B cell (primary cell): ENCODE results near the gene CHD5. TPM values are rescaled to one million over a fixed set of nuclear protein-coding genes. Genes with fewer than 3 reads are reported as not detected.

ENCODE experiments used
- ATAC-seq: fragments of 200-7000 bp; cut with Tn5 transposase; one replicate; pipeline ENCODE4 v1.10.0; 2021; ENCODE audit warnings: low read depth, mild to moderate bottlenecking, moderate number of reproducible peaks, moderate library complexity
- CTCF ChIA-PET: fragments of 350-600 bp; sonication (Branson Sonifier 250); formaldehyde crosslinking; loops from one replicate; lab custom pipeline; 2021; ENCODE audit warnings: antibody characterized with exemption, inconsistent platforms; lab: Charles Lee
- POLR2A ChIA-PET: fragments of 350-600 bp; sonication (Branson Sonifier 250); formaldehyde crosslinking; loops from one replicate; lab custom pipeline; 2021; ENCODE audit warnings: antibody characterized with exemption; lab: Charles Lee
- DNase-seq: peaks from one replicate; pipeline ENCODE4 v3.0.0; 2013
- H2AFZ ChIP-seq: 2 replicates; pipeline ENCODE4 v1.6.1; 2012; ENCODE audit warnings: mild to moderate bottlenecking, low read depth, low read length; ENCODE audit not compliant: insufficient read depth, poor library complexity, severe bottlenecking
- H3K27ac ChIP-seq, 2 donors: 1 replicate in 1 of 2; 2 replicates in 1 of 2; pipeline ENCODE4 v1.5.1; 2012 to 2013; ENCODE audit warnings: low read length in 2 of 2, mild to moderate bottlenecking in 2 of 2, moderate library complexity in 1 of 2
- H3K27me3 ChIP-seq, 4 experiments: fragments of 200-600 bp in 1 of 4; sonication (generic) in 1 of 4; replicated peaks in 1 of 4; 1 replicate in 2 of 4; 2 replicates in 2 of 4; pipeline versions ENCODE4 v1.6.1 to v1.7.0; 2013 to 2016; ENCODE audit warnings: low read length in 3 of 4, mild to moderate bottlenecking in 2 of 4, mixed read lengths in 1 of 4, moderate library complexity in 1 of 4; ENCODE audit not compliant: insufficient read depth in 4 of 4, control insufficient read depth in 3 of 4; ENCODE audit errors: control extremely low read depth in 1 of 4
- H3K36me3 ChIP-seq, 2 experiments: replicated peaks in 1 of 2; 1 replicate in 1 of 2; 2 replicates in 1 of 2; pipeline versions ENCODE4 v1.6.1 to v1.7.1; 2013; ENCODE audit warnings: low read length in 1 of 2; ENCODE audit not compliant: insufficient read depth in 2 of 2, control insufficient read depth in 1 of 2; ENCODE audit errors: control extremely low read depth in 1 of 2, extremely low read depth in 1 of 2
- H3K4me1 ChIP-seq, 2 donors: fragments of 200-600 bp in 1 of 2; sonication (generic) in 1 of 2; 1 replicate in 1 of 2; 2 replicates in 1 of 2; pipeline versions ENCODE4 v1.5.1 to v1.6.1; 2013 to 2017; ENCODE audit warnings: low read length in 2 of 2; ENCODE audit not compliant: control insufficient read depth in 2 of 2, insufficient read depth in 2 of 2
- H3K4me2 ChIP-seq: replicated peaks from 2 replicates; pipeline ENCODE3; 2012; ENCODE audit warnings: mild to moderate bottlenecking, low read depth, low read length; ENCODE audit not compliant: poor library complexity, severe bottlenecking
- H3K4me3 ChIP-seq, 5 experiments: fragments of 200-600 bp in 1 of 5; sonication (generic) in 1 of 5; 1 replicate in 3 of 5; 2 replicates in 2 of 5; pipeline versions ENCODE4 v1.5.1 to v1.7.0; 2011 to 2016; ENCODE audit warnings: low read length in 4 of 5, mild to moderate bottlenecking in 4 of 5, low read depth in 2 of 5, control low read depth in 1 of 5, moderate library complexity in 1 of 5; ENCODE audit not compliant: insufficient read depth in 1 of 5; ENCODE audit errors: control extremely low read depth in 1 of 5, extremely low read depth in 1 of 5
- H3K79me2 ChIP-seq: fragments of 200-600 bp; sonication (generic); one replicate; pipeline ENCODE4 v1.6.0; 2016; ENCODE audit warnings: low read length; ENCODE audit not compliant: control insufficient read depth, insufficient read depth
- H3K9ac ChIP-seq: fragments of 200-600 bp; sonication (generic); 2 replicates; pipeline ENCODE4 v1.6.1; 2017; ENCODE audit warnings: mild to moderate bottlenecking, low read length, moderate library complexity
- H3K9me3 ChIP-seq, 3 donors: one replicate each; pipeline versions ENCODE4 v1.6.1 to v1.7.1; 2013; ENCODE audit warnings: low read length in 2 of 3; ENCODE audit not compliant: control insufficient read depth in 2 of 3, insufficient read depth in 1 of 3; ENCODE audit errors: control extremely low read depth in 1 of 3
- H4K20me1 ChIP-seq: 2 replicates; pipeline ENCODE4 v1.6.0; 2012; ENCODE audit warnings: mild to moderate bottlenecking, low read length; ENCODE audit not compliant: insufficient read depth, control insufficient read depth, poor library complexity, severe bottlenecking
- H3K27ac Mint-ChIP-seq: one replicate; pipeline ENCODE4 v1.8.0; 2021; ENCODE audit warnings: mixed read lengths
- H3K27me3 Mint-ChIP-seq: one replicate; pipeline ENCODE4 v1.8.0; 2021; ENCODE audit warnings: mixed read lengths
- H3K4me1 Mint-ChIP-seq: one replicate; pipeline ENCODE4 v1.8.0; 2021; ENCODE audit warnings: mixed read lengths
- H3K4me3 Mint-ChIP-seq: one replicate; pipeline ENCODE4 v1.8.0; 2021; ENCODE audit warnings: mixed read lengths
- H3K9me3 Mint-ChIP-seq: one replicate; pipeline ENCODE4 v1.8.0; 2022; ENCODE audit warnings: mixed read lengths; ENCODE audit not compliant: insufficient read depth
- EZH2 ChIP-seq: IDR thresholded peaks from 2 replicates; pipeline ENCODE4 v1.6.1; 2012; ENCODE audit warnings: borderline replicate concordance, low read depth, mild to moderate bottlenecking, moderate library complexity, low read length; ENCODE audit not compliant: insufficient read depth, poor library complexity, severe bottlenecking
- WGBS: methylation state at CpG from one replicate; pipeline ENCODE4 v1.1.5; 2013; ENCODE audit warnings: missing lambda C conversion rate; ENCODE audit not compliant: insufficient coverage; 5-methylcytosine and 5-hydroxymethylcytosine counted together
- intact Hi-C: fragments of 100-400 bp; cut with micrococcal nuclease; formaldehyde crosslinking; loops from one replicate; pipeline ENCODE4 v1.10.0; 2022
- polyA plus RNA-seq: library from polyadenylated mRNA; depleted of rRNA; stranded (reverse); fragments of >200 nt; gene quantifications from 2 replicates; pipeline ENCODE4 v1.2.3, GENCODE V29; 2012
- total RNA-seq, 2 donors: library from RNA; stranded (reverse); fragments of 120-200 nt in 1 of 2; gene quantifications; 1 replicate in 1 of 2; 2 replicates in 1 of 2; pipeline versions ENCODE4 v1.2.3 to v1.2.4, GENCODE V29; 2013 to 2022
- TF ChIP-seq, protein P1 (sequence below): fragments of 200-600 bp; IDR thresholded peaks from one replicate; pipeline ENCODE4 v1.8.0; 2022; ENCODE audit warnings: antibody characterized with exemption, mild to moderate bottlenecking

Gene CHD5
- total and polyA plus RNA-seq, 2 donors (not counting 1 experiment from before 2014, with no cell fraction given) = 0.18 to 0.20 TPM

DNA sequence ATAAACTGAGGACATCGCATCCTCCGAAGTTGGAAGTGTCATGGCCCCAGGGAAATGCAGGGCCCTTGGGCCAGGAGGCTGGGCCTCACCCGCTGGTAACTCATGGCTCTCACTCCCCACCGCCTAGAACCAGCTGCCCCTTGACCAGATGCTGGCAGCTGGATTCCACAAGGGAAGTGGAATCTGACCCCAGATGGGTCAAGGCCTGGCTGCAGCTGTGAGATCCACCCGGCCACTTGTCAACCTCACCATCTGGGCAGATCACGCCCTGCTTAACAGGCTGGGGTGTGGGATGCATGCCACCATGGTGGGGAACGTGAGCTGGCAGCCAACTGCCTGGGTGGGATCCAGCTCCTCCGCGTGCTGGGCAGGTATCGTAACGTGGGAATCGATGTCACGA lies 108.9 kb downstream of the CHD5 start:
- Mint-ChIP-seq H3K9me3 (no peaks in the 10 kb centered on the region), H3K4me3 (no peak overlapping the region), H3K27me3 (no peaks in the 10 kb centered on the region), H3K27ac (no peak overlapping the region), H3K4me1 (no peaks in the 10 kb centered on the region)
- Histone ChIP-seq H3K4me3 (no peak overlapping the region), H3K79me2 (no peaks in the 10 kb centered on the region), H3K9me3 (no peaks in the 10 kb centered on the region), H3K36me3 (peaks cover 0 to 28% of the 10 kb centered on the region in 2 experiments), H2AFZ (no peak overlapping the region), H3K27me3 (no peaks in the 10 kb centered on the region), H3K4me2 (no peak overlapping the region), H3K9ac (no peak overlapping the region), H3K27ac (no peak overlapping the region), H3K4me1 (no peaks in the 10 kb centered on the region), H4K20me1 (peaks cover 37% of the 10 kb centered on the region)
- no peak for ATAC-seq
- ChIA-PET CTCF (no interaction called here), POLR2A (no interaction called here)
- intact Hi-C loops = no loop called here
- WGBS = 95% methylated on average over 13 of the region's 13 CpGs
- DNase-seq = no peak
- TF ChIP-seq EZH2 = no peak
- TF ChIP-seq, protein P1, sequence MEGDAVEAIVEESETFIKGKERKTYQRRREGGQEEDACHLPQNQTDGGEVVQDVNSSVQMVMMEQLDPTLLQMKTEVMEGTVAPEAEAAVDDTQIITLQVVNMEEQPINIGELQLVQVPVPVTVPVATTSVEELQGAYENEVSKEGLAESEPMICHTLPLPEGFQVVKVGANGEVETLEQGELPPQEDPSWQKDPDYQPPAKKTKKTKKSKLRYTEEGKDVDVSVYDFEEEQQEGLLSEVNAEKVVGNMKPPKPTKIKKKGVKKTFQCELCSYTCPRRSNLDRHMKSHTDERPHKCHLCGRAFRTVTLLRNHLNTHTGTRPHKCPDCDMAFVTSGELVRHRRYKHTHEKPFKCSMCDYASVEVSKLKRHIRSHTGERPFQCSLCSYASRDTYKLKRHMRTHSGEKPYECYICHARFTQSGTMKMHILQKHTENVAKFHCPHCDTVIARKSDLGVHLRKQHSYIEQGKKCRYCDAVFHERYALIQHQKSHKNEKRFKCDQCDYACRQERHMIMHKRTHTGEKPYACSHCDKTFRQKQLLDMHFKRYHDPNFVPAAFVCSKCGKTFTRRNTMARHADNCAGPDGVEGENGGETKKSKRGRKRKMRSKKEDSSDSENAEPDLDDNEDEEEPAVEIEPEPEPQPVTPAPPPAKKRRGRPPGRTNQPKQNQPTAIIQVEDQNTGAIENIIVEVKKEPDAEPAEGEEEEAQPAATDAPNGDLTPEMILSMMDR = no peak

DNA sequence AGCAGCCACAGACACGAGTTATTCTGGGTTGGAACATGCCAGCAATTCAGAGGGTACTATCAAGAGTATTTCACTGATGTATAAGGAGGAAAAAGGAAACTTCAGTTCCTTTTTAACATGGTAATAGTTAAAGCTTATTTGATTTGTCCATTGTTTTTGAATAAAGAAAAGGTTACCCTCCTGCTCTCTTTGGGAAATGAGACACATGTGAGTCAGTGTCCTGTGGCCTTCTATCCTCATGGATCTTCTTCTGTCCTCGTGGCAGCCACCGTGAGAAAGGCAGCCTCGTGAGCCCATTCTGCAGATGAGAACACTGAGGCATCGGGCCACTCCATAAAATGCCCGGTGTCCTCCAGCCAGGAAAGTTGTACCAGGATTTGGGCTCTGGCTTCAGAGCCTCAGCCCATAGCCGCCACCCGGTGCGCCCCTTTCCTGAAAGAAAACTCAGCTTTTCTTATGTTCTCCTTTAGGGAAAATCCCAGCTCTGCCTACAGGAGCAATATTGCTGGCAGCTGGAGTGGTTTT lies 109.6 kb downstream of the CHD5 start:
- no peak overlapping the region for H3K4me2 ChIP-seq
- no peak overlapping the region for H2AFZ ChIP-seq
- H3K9me3 ChIP-seq = no peaks in the 10 kb centered on the region
- DNase-seq (no peak), ATAC-seq (no peak)
- TF ChIP-seq, protein P1 = no peak
- no peak for TF ChIP-seq EZH2
- H3K9me3 Mint-ChIP-seq = no peaks in the 10 kb centered on the region
- no peak overlapping the region for H3K9ac ChIP-seq
- H3K4me1 Mint-ChIP-seq = no peaks in the 10 kb centered on the region
- H3K4me3 ChIP-seq = no peak overlapping the region
- H4K20me1 ChIP-seq = peaks cover 42% of the 10 kb centered on the region
- no peaks in the 10 kb centered on the region for H3K27me3 ChIP-seq
- WGBS = 97% methylated on average over 6 of the region's 9 CpGs
- intact Hi-C loops = no loop called here
- no peak overlapping the region for H3K27ac Mint-ChIP-seq
- ChIA-PET POLR2A (no interaction called here), CTCF (no interaction called here)
- H3K27me3 Mint-ChIP-seq = no peaks in the 10 kb centered on the region
- H3K4me3 Mint-ChIP-seq = no peak overlapping the region
- no peak overlapping the region for H3K27ac ChIP-seq
- peaks cover 0 to 26% of the 10 kb centered on the region in 2 experiments for H3K36me3 ChIP-seq
- no peaks in the 10 kb centered on the region for H3K4me1 ChIP-seq
- H3K79me2 ChIP-seq = no peaks in the 10 kb centered on the region
